GM23338 (cell line): Measurements from ENCODE around the gene PRDM8. TPM values are rescaled to one million over a fixed set of nuclear protein-coding genes. Genes with fewer than 3 reads are reported as not detected.
A peak's percentile ranks its signal among the peaks of the same experiment; 100 is the strongest.

ENCODE experiments used
- ATAC-seq: fragments of 200-7000 bp; cut with Tn5 transposase; 3 replicates; pipeline ENCODE4 v1.9.1; 2020
- DNase-seq: peaks from one replicate; pipeline ENCODE4 v3.0.0-alpha.2; 2015; ENCODE audit warnings: low spot score
- H2AFZ ChIP-seq: fragments of 200-600 bp; sonication (generic); 2 replicates; pipeline ENCODE4 v1.8.0; 2016; ENCODE audit warnings: antibody characterized with exemption, mild to moderate bottlenecking, moderate library complexity
- H3F3A ChIP-seq: fragments of 200-600 bp; sonication (generic); replicated peaks from 2 replicates; pipeline ENCODE4 v1.8.0; 2017; ENCODE audit warnings: antibody characterized with exemption, mixed run types, low read depth
- H3K27ac ChIP-seq: fragments of 200-600 bp; sonication (generic); 2 replicates; pipeline ENCODE4 v1.6.1; 2016; ENCODE audit warnings: low read depth
- H3K27me3 ChIP-seq: fragments of 200-600 bp; sonication (generic); 2 replicates; pipeline ENCODE4 v1.8.0; 2016; ENCODE audit warnings: mild to moderate bottlenecking, mixed run types, moderate library complexity; ENCODE audit not compliant: insufficient read depth
- H3K36me3 ChIP-seq: fragments of 200-600 bp; sonication (generic); 2 replicates; pipeline ENCODE4 v1.8.0; 2016; ENCODE audit warnings: mild to moderate bottlenecking; ENCODE audit not compliant: insufficient read depth
- H3K4me1 ChIP-seq: fragments of 200-600 bp; sonication (generic); 2 replicates; pipeline ENCODE4 v1.8.0; 2016; ENCODE audit warnings: mild to moderate bottlenecking, moderate library complexity; ENCODE audit not compliant: insufficient read depth
- H3K4me2 ChIP-seq: fragments of 200-600 bp; sonication (generic); 2 replicates; pipeline ENCODE4 v1.7.1; 2017; ENCODE audit warnings: mixed run types
- H3K4me3 ChIP-seq: fragments of 200-600 bp; sonication (generic); 2 replicates; pipeline ENCODE4 v1.6.1; 2016; ENCODE audit warnings: mixed run types
- H3K79me2 ChIP-seq: fragments of 200-600 bp; sonication (generic); replicated peaks from 2 replicates; pipeline ENCODE4 v1.8.0; 2017; ENCODE audit warnings: mild to moderate bottlenecking; ENCODE audit not compliant: insufficient read depth
- H3K9me2 ChIP-seq: fragments of 200-600 bp; sonication (generic); 2 replicates; pipeline ENCODE4 v1.8.0; 2017; ENCODE audit not compliant: insufficient read depth
- H4K20me1 ChIP-seq: fragments of 200-600 bp; sonication (generic); replicated peaks from 2 replicates; pipeline ENCODE4 v1.8.0; 2017; ENCODE audit warnings: mild to moderate bottlenecking; ENCODE audit not compliant: insufficient read depth
- H3K27ac Mint-ChIP-seq: 2 replicates; pipeline ENCODE4 v1.8.0; 2020; ENCODE audit warnings: inconsistent platforms, mild to moderate bottlenecking, moderate library complexity, mixed read lengths
- H3K27me3 Mint-ChIP-seq: 3 replicates; pipeline ENCODE4 v1.8.0; 2022; ENCODE audit warnings: low read depth, mild to moderate bottlenecking, moderate library complexity, mixed read lengths, inconsistent platforms; ENCODE audit not compliant: insufficient read depth, poor library complexity
- H3K36me3 Mint-ChIP-seq: 3 replicates; pipeline ENCODE4 v1.8.0; 2021; ENCODE audit warnings: low read depth, mild to moderate bottlenecking, inconsistent platforms, moderate library complexity, mixed read lengths
- H3K4me1 Mint-ChIP-seq: 3 replicates; pipeline ENCODE4 v1.8.0; 2020; ENCODE audit warnings: mild to moderate bottlenecking, inconsistent platforms, mixed read lengths
- H3K4me3 Mint-ChIP-seq: 3 replicates; pipeline ENCODE4 v1.8.0; 2021; ENCODE audit warnings: moderate library complexity, mild to moderate bottlenecking, inconsistent platforms, mixed read lengths
- H3K9me3 Mint-ChIP-seq: 3 replicates; pipeline ENCODE4 v1.8.0; 2020; ENCODE audit warnings: moderate library complexity, mild to moderate bottlenecking, inconsistent platforms, mixed read lengths
- CREB1 ChIP-seq: fragments of 250-450 bp; sonication (Bioruptor Pico); IDR thresholded peaks from 2 replicates; pipeline ENCODE4 v1.5.0; 2020; ENCODE audit warnings: low read depth, mild to moderate bottlenecking, moderate library complexity
- EZH2 ChIP-seq: fragments of 200-600 bp; sonication (generic); IDR thresholded peaks from one replicate; pipeline ENCODE4 v1.8.0; 2017; ENCODE audit warnings: antibody characterized with exemption, mild to moderate bottlenecking, low read depth; ENCODE audit not compliant: unreplicated experiment
- EZH2phosphoT487 ChIP-seq: fragments of 200-600 bp; sonication (generic); IDR thresholded peaks from one replicate; pipeline ENCODE4 v1.8.1; 2018; ENCODE audit warnings: antibody characterized with exemption; ENCODE audit not compliant: unreplicated experiment
- JUNB ChIP-seq: IDR thresholded peaks from one replicate; pipeline ENCODE4 v1.6.1; 2016; ENCODE audit warnings: antibody characterized with exemption; ENCODE audit not compliant: unreplicated experiment
- NANOG ChIP-seq: IDR thresholded peaks from 2 replicates; pipeline ENCODE4 v1.6.1; 2016; ENCODE audit warnings: antibody characterized with exemption, borderline replicate concordance
- POLR2AphosphoS5 ChIP-seq: IDR thresholded peaks from 2 replicates; pipeline ENCODE4 v1.6.1; 2016; ENCODE audit warnings: antibody characterized with exemption, low read depth
- REST ChIP-seq: IDR thresholded peaks from one replicate; pipeline ENCODE4 v1.6.1; 2018; ENCODE audit warnings: antibody characterized with exemption; ENCODE audit not compliant: unreplicated experiment
- STAT1 ChIP-seq: IDR thresholded peaks from one replicate; pipeline ENCODE4 v1.6.1; 2016; ENCODE audit warnings: antibody characterized with exemption; ENCODE audit not compliant: unreplicated experiment
- ZNF114 ChIP-seq: fragments of 250-450 bp; sonication (Bioruptor Pico); IDR thresholded peaks from 2 replicates; pipeline ENCODE4 v1.5.0; 2020; ENCODE audit warnings: mild to moderate bottlenecking, moderate library complexity
- ZNF331 ChIP-seq: fragments of 250-450 bp; sonication (Bioruptor Pico); IDR thresholded peaks from 2 replicates; pipeline ENCODE4 v1.5.0; 2020; ENCODE audit warnings: low read depth, mild to moderate bottlenecking, moderate library complexity
- ZNF462 ChIP-seq: fragments of 250-450 bp; sonication (Bioruptor Pico); IDR thresholded peaks from 2 replicates; pipeline ENCODE4 v1.5.0; 2020; ENCODE audit warnings: mild to moderate bottlenecking, moderate library complexity
- polyA plus RNA-seq: library from polyadenylated mRNA; unstranded; fragments of >200 nt; fragmentation: Nextera tagmentation; extraction: Ambion mirVana; gene quantifications from 2 replicates; pipeline ENCODE4 v1.2.1, GENCODE V29; 2016
- total RNA-seq: library from RNA; depleted of rRNA; stranded (reverse); fragments of >200 nt; shearing (Covaris generic); gene quantifications from 2 replicates; pipeline ENCODE4 v1.2.3, GENCODE V29; 2014
- TF ChIP-seq, protein P1 (sequence below), 2 experiments: fragments of 200-600 bp in 1 of 2; sonication (generic) in 1 of 2; conservative IDR thresholded peaks; 2 replicates each; pipeline versions ENCODE4 v1.5.1 to v1.6.1; 2016 to 2017; ENCODE audit warnings: antibody characterized with exemption in 2 of 2, low read depth in 2 of 2, mild to moderate bottlenecking in 2 of 2, moderate library complexity in 1 of 2
- TF ChIP-seq, protein P2 (sequence below): IDR thresholded peaks from 2 replicates; pipeline ENCODE4 v1.6.1; 2016; ENCODE audit warnings: antibody characterized with exemption

PRDM8 gene
- total and polyA plus RNA-seq, 2 experiments from 2014 or later, result 0.16 TPM; not detected in 1

DNA sequence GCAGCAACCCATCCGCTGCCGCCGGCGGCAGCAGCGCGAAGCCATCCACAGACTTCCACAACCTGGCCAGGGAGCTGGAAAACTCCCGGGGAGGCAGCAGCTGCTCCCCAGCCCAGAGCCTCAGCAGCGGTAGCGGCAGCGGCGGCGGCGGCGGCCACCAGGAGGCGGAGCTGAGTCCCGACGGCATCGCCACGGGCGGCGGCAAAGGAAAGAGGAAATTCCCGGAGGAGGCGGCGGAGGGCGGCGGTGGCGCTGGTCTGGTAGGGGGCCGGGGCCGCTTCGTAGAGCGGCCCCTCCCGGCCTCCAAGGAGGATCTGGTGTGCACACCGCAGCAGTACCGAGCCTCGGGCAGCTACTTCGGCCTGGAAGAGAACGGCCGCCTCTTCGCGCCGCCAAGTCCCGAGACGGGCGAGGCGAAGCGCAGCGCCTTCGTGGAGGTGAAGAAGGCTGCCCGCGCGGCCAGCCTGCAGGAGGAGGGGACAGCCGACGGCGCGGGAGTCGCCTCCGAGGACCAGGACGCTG, 4.9 kb downstream of the PRDM8 start:
- peak; percentile 46 for ATAC-seq
- no peak overlapping the region for H3K27ac ChIP-seq
- H3K4me2 ChIP-seq, result peak overlapping the region; percentile 81

More for the DNA sequence above, 4.9 kb downstream of the PRDM8 start:
- no peaks in the 10 kb centered on the region; the same call in 2 of the 3 replicates for H3K36me3 Mint-ChIP-seq
- Histone ChIP-seq H3F3A (peaks cover 18% of the 10 kb centered on the region), H3K4me3 (peak overlapping the region; percentile 55), H3K79me2 (no peaks in the 10 kb centered on the region), H3K36me3 (no peaks in the 10 kb centered on the region), H3K4me1 (peaks cover 33% of the 10 kb centered on the region), H4K20me1 (peaks cover 43% of the 10 kb centered on the region), H3K27me3 (peaks cover 100% of the 10 kb centered on the region), H3K9me2 (no peaks in the 10 kb centered on the region), H2AFZ (peak overlapping the region; percentile 69; the same call in 1 of the 2 replicates)
- H3K27me3 Mint-ChIP-seq, result peaks cover 94% of the 10 kb centered on the region
- DNase-seq, result peak; percentile 81
- TF ChIP-seq, protein P1, sequence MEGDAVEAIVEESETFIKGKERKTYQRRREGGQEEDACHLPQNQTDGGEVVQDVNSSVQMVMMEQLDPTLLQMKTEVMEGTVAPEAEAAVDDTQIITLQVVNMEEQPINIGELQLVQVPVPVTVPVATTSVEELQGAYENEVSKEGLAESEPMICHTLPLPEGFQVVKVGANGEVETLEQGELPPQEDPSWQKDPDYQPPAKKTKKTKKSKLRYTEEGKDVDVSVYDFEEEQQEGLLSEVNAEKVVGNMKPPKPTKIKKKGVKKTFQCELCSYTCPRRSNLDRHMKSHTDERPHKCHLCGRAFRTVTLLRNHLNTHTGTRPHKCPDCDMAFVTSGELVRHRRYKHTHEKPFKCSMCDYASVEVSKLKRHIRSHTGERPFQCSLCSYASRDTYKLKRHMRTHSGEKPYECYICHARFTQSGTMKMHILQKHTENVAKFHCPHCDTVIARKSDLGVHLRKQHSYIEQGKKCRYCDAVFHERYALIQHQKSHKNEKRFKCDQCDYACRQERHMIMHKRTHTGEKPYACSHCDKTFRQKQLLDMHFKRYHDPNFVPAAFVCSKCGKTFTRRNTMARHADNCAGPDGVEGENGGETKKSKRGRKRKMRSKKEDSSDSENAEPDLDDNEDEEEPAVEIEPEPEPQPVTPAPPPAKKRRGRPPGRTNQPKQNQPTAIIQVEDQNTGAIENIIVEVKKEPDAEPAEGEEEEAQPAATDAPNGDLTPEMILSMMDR (conservative IDR thresholded peaks at IDR 0.05; ENCODE audit: low read depth in 2 of 2), result peak; percentile 50 to 69
- TF ChIP-seq, protein P2, sequence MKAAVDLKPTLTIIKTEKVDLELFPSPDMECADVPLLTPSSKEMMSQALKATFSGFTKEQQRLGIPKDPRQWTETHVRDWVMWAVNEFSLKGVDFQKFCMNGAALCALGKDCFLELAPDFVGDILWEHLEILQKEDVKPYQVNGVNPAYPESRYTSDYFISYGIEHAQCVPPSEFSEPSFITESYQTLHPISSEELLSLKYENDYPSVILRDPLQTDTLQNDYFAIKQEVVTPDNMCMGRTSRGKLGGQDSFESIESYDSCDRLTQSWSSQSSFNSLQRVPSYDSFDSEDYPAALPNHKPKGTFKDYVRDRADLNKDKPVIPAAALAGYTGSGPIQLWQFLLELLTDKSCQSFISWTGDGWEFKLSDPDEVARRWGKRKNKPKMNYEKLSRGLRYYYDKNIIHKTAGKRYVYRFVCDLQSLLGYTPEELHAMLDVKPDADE, result no peak
- TF ChIP-seq EZH2phosphoT487, result peak; percentile 77
- TF ChIP-seq STAT1, result no peak
- TF ChIP-seq REST, result no peak
- TF ChIP-seq CREB1 (CRISPR knock-in tag), result no peak
- no peak for TF ChIP-seq ZNF462
- TF ChIP-seq EZH2, result peak; percentile 25
- no peak for TF ChIP-seq NANOG
- no peak for TF ChIP-seq POLR2AphosphoS5
- TF ChIP-seq JUNB, result no peak
- no peak for TF ChIP-seq ZNF114
- TF ChIP-seq ZNF331 (CRISPR knock-in tag), result no peak
- H3K4me1 Mint-ChIP-seq, result peaks cover 31% of the 10 kb centered on the region
- H3K27ac Mint-ChIP-seq, result no peak overlapping the region
- peak overlapping the region; percentile 57; the same call in 2 of the 3 replicates for H3K4me3 Mint-ChIP-seq
- H3K9me3 Mint-ChIP-seq, result peaks cover 4% of the 10 kb centered on the region; the same call in 2 of the 3 replicates
